Endothelial cell of umbilical vein (primary cell): Measurements from ENCODE around the gene CHST8. TPM values are rescaled to one million over a fixed set of nuclear protein-coding genes. Genes with fewer than 3 reads are reported as not detected.

Experiments used
- BruUV-seq: library from RNA; stranded (reverse); fragments of 400-500 nt; replicated peaks from 2 replicates; lab custom pipeline; 2021; lab: Mats Ljungman, UMichigan
- CTCF ChIA-PET: fragments of 300-600, 350-600 bp; sonication (Branson Sonifier 250); formaldehyde crosslinking; loops from one replicate; lab custom pipeline; 2021; ENCODE audit warnings: antibody characterized with exemption, inconsistent platforms; lab: Charles Lee
- POLR2A ChIA-PET: fragments of 300-600, 350-600 bp; sonication (Branson Sonifier 250); formaldehyde crosslinking; loops from one replicate; lab custom pipeline; 2021; ENCODE audit warnings: antibody characterized with exemption, inconsistent platforms; lab: Charles Lee
- DNase-seq: peaks from one replicate; pipeline ENCODE4 v3.0.0-alpha.2; 2011; ENCODE audit warnings: low read depth, low spot score
- FAIRE-seq: peaks from 2 replicates; lab custom pipeline; 2011; peaks lifted over from hg19 to GRCh38; lab: Jason Lieb, UNC
- H2AFZ ChIP-seq: 2 replicates; pipeline ENCODE4 v1.6.0; 2012; ENCODE audit warnings: low read depth, low read length, control low read depth, inconsistent platforms
- H3K27ac ChIP-seq: 2 replicates; pipeline ENCODE4 v1.5.1; 2011; ENCODE audit warnings: low read depth, mild to moderate bottlenecking, control low read depth, low read length, moderate library complexity; ENCODE audit not compliant: insufficient read depth
- H3K27me3 ChIP-seq, 2 experiments: 2 replicates each; pipeline versions ENCODE4 v1.6.0 to v1.6.1; 2011; ENCODE audit warnings: low read length in 2 of 2, mixed read lengths in 1 of 2; ENCODE audit not compliant: control insufficient read depth in 2 of 2, insufficient read depth in 2 of 2
- H3K36me3 ChIP-seq, 2 experiments: 2 replicates in 1 of 2; 3 replicates in 1 of 2; pipeline ENCODE4 v1.5.1; 2011; ENCODE audit warnings: low read length in 2 of 2, mild to moderate bottlenecking in 1 of 2, moderate library complexity in 1 of 2; ENCODE audit not compliant: control insufficient read depth in 2 of 2, insufficient read depth in 2 of 2; ENCODE audit errors: extremely low read depth in 1 of 2
- H3K4me1 ChIP-seq: 3 replicates; pipeline ENCODE4 v1.5.1; 2011; ENCODE audit warnings: mild to moderate bottlenecking, low read length; ENCODE audit not compliant: control insufficient read depth, insufficient read depth; ENCODE audit errors: extremely low read depth
- H3K4me2 ChIP-seq: 2 replicates; pipeline ENCODE4 v1.6.1; 2011; ENCODE audit warnings: low read length, control low read depth, mixed read lengths; ENCODE audit not compliant: insufficient read depth
- H3K4me3 ChIP-seq, 3 experiments: fragments of 200-600 bp in 1 of 3; sonication (generic), shearing (Covaris generic) in 1 of 3; replicated peaks in 1 of 3; 2 replicates each; pipeline ENCODE4 v1.5.1; 2011 to 2016; ENCODE audit warnings: control low read depth in 3 of 3, low read length in 3 of 3, mild to moderate bottlenecking in 2 of 3, inconsistent platforms in 1 of 3, low read depth in 1 of 3, moderate library complexity in 1 of 3; ENCODE audit not compliant: insufficient read depth in 1 of 3
- H3K79me2 ChIP-seq: 2 replicates; pipeline ENCODE4 v1.6.0; 2012; ENCODE audit warnings: low read length, inconsistent platforms; ENCODE audit not compliant: control insufficient read depth, insufficient read depth
- H3K9ac ChIP-seq: replicated peaks from 2 replicates; pipeline ENCODE3; 2011; ENCODE audit warnings: low read length, control low read depth; ENCODE audit not compliant: insufficient read depth; ENCODE audit errors: extremely low read depth
- H3K9me1 ChIP-seq: replicated peaks from 3 replicates; pipeline ENCODE4 v1.6.0; 2011; ENCODE audit warnings: mild to moderate bottlenecking, low read length; ENCODE audit not compliant: control insufficient read depth, insufficient read depth; ENCODE audit errors: extremely low read depth
- H3K9me3 ChIP-seq: replicated peaks from 2 replicates; pipeline ENCODE4 v1.5.1; 2012; ENCODE audit warnings: low read length, inconsistent platforms; ENCODE audit not compliant: control insufficient read depth, insufficient read depth
- H4K20me1 ChIP-seq: replicated peaks from 2 replicates; pipeline ENCODE3; 2011; ENCODE audit warnings: mild to moderate bottlenecking, low read length; ENCODE audit not compliant: control insufficient read depth, insufficient read depth; ENCODE audit errors: extremely low read depth
- EZH2 ChIP-seq: IDR thresholded peaks from 2 replicates; pipeline ENCODE4 v1.6.1; 2012; ENCODE audit warnings: borderline replicate concordance, low read depth, mild to moderate bottlenecking, moderate library complexity, low read length, inconsistent platforms; ENCODE audit not compliant: severe bottlenecking
- FOS ChIP-seq: IDR thresholded peaks from 2 replicates; pipeline ENCODE4 v1.6.1; 2011; ENCODE audit warnings: mild to moderate bottlenecking, low read length, moderate library complexity, borderline replicate concordance; ENCODE audit not compliant: insufficient read depth
- GATA2 ChIP-seq: IDR thresholded peaks from 2 replicates; pipeline ENCODE4 v1.7.0; 2011; ENCODE audit warnings: low read depth, mild to moderate bottlenecking, moderate library complexity, mixed read lengths, low read length; ENCODE audit not compliant: insufficient read length, insufficient read depth
- JUN ChIP-seq: IDR thresholded peaks from 2 replicates; pipeline ENCODE4 v1.6.1; 2011; ENCODE audit warnings: borderline replicate concordance, low read depth; ENCODE audit not compliant: insufficient read length, insufficient read depth
- MAX ChIP-seq: IDR thresholded peaks from 2 replicates; pipeline ENCODE4 v1.6.1; 2011; ENCODE audit not compliant: insufficient read depth, insufficient read length
- MYC ChIP-seq: IDR thresholded peaks from one replicate; pipeline ENCODE4 v1.6.1; 2011; ENCODE audit warnings: mild to moderate bottlenecking, low read depth, low read length
- POLR2A ChIP-seq: IDR thresholded peaks from 2 replicates; pipeline ENCODE4 v1.6.1; 2012; ENCODE audit warnings: low read depth, mild to moderate bottlenecking, control low read depth, low read length
- POLR2AphosphoS5 ChIP-seq: IDR thresholded peaks from 2 replicates; pipeline ENCODE4 v1.6.1; 2012; ENCODE audit warnings: low read depth, mild to moderate bottlenecking, control low read depth, low read length, moderate library complexity; ENCODE audit not compliant: insufficient read depth
- dilution Hi-C: fragments of 300-500 bp; cut with MboI; formaldehyde crosslinking; loops from one replicate; pipeline ENCODE4 v1.15.0; 2019; ENCODE audit warnings: low sequenced_read_pairs; ENCODE audit not compliant: extremely low pct_ligation_motif_present
- intact Hi-C: fragments of 100-400 bp; cut with micrococcal nuclease; formaldehyde crosslinking; loops from one replicate; pipeline ENCODE4 v1.10.0; 2022
- polyA plus RNA-seq, 4 experiments: library from polyadenylated mRNA; depleted of rRNA in 3 of 4; stranded (reverse) in 3 of 4; unstranded in 1 of 4; fragments of >200 nt; gene quantifications; 2 replicates each; pipeline versions ENCODE4 v1.2.1 to v1.2.3, GENCODE V29; 2011 to 2012; ENCODE audit warnings: missing spikeins in 1 of 4
- total RNA-seq: library from RNA; stranded (reverse); gene quantifications from 2 replicates; pipeline ENCODE4 v1.2.3, GENCODE V29; 2021
- TF ChIP-seq, protein P1 (sequence below), 2 donors: IDR thresholded peaks; 1 replicate in 1 of 2; 2 replicates in 1 of 2; pipeline ENCODE4 v1.5.1; 2011; ENCODE audit warnings: low read length in 2 of 2, mild to moderate bottlenecking in 2 of 2, moderate library complexity in 2 of 2, control low read depth in 1 of 2, inconsistent platforms in 1 of 2, low read depth in 1 of 2; ENCODE audit not compliant: insufficient read depth in 1 of 2; ENCODE audit errors: extremely low read depth in 1 of 2

CHST8 gene
- total and polyA plus RNA-seq, 2 donors (not counting 3 experiments of a cell fraction or from before 2014, with no cell fraction given) = not detected

GRCh38 chr19:33804021-33804799 is 182.5 kb downstream of the CHST8 start:
- Histone ChIP-seq H3K9me1 (no peaks in the 10 kb centered on the region), H3K9ac (no peak overlapping the region), H3K9me3 (no peaks in the 10 kb centered on the region), H3K4me2 (no peak overlapping the region), H3K79me2 (peaks cover 4% of the 10 kb centered on the region), H2AFZ (no peak overlapping the region), H3K27ac (no peak overlapping the region), H3K36me3 (peaks cover 4 to 62% of the 10 kb centered on the region in 2 experiments), H3K4me1 (peaks cover under 1% of the 10 kb centered on the region), H3K27me3 (no peaks in the 10 kb centered on the region), H3K4me3 (no peak overlapping the region), H4K20me1 (no peaks in the 10 kb centered on the region)
- intact Hi-C loops (no loop called here), dilution Hi-C loops (no loop called here)
- no peak for FAIRE-seq
- CTCF ChIA-PET = interaction anchor here (0.9 to 1.2 kb wide), 3 partner anchors 9 to 194 kb away, joined by 3 to 4 read pairs (median 4); no protein-coding TSS in a partner anchor
- no TSS peak for BruUV-seq
- DNase-seq = no peak
- POLR2A ChIA-PET = no interaction called here
- TF ChIP-seq, protein P1, sequence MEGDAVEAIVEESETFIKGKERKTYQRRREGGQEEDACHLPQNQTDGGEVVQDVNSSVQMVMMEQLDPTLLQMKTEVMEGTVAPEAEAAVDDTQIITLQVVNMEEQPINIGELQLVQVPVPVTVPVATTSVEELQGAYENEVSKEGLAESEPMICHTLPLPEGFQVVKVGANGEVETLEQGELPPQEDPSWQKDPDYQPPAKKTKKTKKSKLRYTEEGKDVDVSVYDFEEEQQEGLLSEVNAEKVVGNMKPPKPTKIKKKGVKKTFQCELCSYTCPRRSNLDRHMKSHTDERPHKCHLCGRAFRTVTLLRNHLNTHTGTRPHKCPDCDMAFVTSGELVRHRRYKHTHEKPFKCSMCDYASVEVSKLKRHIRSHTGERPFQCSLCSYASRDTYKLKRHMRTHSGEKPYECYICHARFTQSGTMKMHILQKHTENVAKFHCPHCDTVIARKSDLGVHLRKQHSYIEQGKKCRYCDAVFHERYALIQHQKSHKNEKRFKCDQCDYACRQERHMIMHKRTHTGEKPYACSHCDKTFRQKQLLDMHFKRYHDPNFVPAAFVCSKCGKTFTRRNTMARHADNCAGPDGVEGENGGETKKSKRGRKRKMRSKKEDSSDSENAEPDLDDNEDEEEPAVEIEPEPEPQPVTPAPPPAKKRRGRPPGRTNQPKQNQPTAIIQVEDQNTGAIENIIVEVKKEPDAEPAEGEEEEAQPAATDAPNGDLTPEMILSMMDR (IDR thresholded peaks at IDR 0.05; ENCODE audit: extremely low read depth in 1 of 2, insufficient read depth in 1 of 2, low read depth in 1 of 2, low read length in 2 of 2) = no peak
- TF ChIP-seq FOS (no peak), EZH2 (no peak), MYC (no peak), GATA2 (no peak), POLR2A (no peak), POLR2AphosphoS5 (no peak), MAX (no peak), JUN (no peak)
